WERI-Rb-1 (cell line): ENCODE measurements around the gene CHST15.

ENCODE experiments used
- DNase-seq: peaks from one replicate; pipeline ENCODE4 v3.0.0-alpha.2; 2020
- H3K27ac ChIP-seq: fragments of 250-450 bp; sonication (Bioruptor Pico); 2 replicates; pipeline ENCODE4 v1.5.1; 2020; ENCODE audit warnings: mild to moderate bottlenecking, moderate library complexity
- H3K27me3 ChIP-seq: fragments of 250-450 bp; sonication (Bioruptor Pico); 2 replicates; pipeline ENCODE4 v1.5.1; 2021; ENCODE audit warnings: mild to moderate bottlenecking, low read depth, moderate library complexity; ENCODE audit not compliant: insufficient read depth, severe bottlenecking
- H3K36me3 ChIP-seq: fragments of 250-450 bp; sonication (Bioruptor Pico); 2 replicates; pipeline ENCODE4 v1.5.1; 2020; ENCODE audit warnings: mild to moderate bottlenecking, moderate library complexity
- H3K4me3 ChIP-seq: 2 replicates; pipeline ENCODE4 v1.5.1; 2011; ENCODE audit warnings: low read depth, mild to moderate bottlenecking, control low read depth, low read length
- H3K9me3 ChIP-seq: fragments of 250-450 bp; sonication (Bioruptor Pico); 2 replicates; pipeline ENCODE4 v1.5.1; 2021; ENCODE audit warnings: mild to moderate bottlenecking, moderate library complexity; ENCODE audit not compliant: severe bottlenecking
- TF ChIP-seq, protein P1 (sequence below): IDR thresholded peaks from 2 replicates; pipeline ENCODE4 v1.5.1; 2011; ENCODE audit warnings: low read depth, mild to moderate bottlenecking, control low read depth, inconsistent platforms, low read length

Gene CHST15

GRCh38 chr10:124072541-124072940 is 20.9 kb downstream of the CHST15 start:
- TF ChIP-seq, protein P1, sequence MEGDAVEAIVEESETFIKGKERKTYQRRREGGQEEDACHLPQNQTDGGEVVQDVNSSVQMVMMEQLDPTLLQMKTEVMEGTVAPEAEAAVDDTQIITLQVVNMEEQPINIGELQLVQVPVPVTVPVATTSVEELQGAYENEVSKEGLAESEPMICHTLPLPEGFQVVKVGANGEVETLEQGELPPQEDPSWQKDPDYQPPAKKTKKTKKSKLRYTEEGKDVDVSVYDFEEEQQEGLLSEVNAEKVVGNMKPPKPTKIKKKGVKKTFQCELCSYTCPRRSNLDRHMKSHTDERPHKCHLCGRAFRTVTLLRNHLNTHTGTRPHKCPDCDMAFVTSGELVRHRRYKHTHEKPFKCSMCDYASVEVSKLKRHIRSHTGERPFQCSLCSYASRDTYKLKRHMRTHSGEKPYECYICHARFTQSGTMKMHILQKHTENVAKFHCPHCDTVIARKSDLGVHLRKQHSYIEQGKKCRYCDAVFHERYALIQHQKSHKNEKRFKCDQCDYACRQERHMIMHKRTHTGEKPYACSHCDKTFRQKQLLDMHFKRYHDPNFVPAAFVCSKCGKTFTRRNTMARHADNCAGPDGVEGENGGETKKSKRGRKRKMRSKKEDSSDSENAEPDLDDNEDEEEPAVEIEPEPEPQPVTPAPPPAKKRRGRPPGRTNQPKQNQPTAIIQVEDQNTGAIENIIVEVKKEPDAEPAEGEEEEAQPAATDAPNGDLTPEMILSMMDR: no peak
- DNase-seq: no peak
- Histone ChIP-seq H3K27ac (no peak overlapping the region), H3K9me3 (no peaks in the 10 kb centered on the region), H3K4me3 (no peak overlapping the region), H3K27me3 (no peaks in the 10 kb centered on the region), H3K36me3 (no peaks in the 10 kb centered on the region)

GRCh38 chr10:124072106-124072505 is 21.3 kb downstream of the CHST15 start:
- no peak overlapping the region for H3K4me3 ChIP-seq
- no peaks in the 10 kb centered on the region for H3K27me3 ChIP-seq
- H3K9me3 ChIP-seq: no peaks in the 10 kb centered on the region
- no peak overlapping the region for H3K27ac ChIP-seq
- no peak for DNase-seq
- H3K36me3 ChIP-seq: no peaks in the 10 kb centered on the region
- TF ChIP-seq, protein P1: no peak

DNA sequence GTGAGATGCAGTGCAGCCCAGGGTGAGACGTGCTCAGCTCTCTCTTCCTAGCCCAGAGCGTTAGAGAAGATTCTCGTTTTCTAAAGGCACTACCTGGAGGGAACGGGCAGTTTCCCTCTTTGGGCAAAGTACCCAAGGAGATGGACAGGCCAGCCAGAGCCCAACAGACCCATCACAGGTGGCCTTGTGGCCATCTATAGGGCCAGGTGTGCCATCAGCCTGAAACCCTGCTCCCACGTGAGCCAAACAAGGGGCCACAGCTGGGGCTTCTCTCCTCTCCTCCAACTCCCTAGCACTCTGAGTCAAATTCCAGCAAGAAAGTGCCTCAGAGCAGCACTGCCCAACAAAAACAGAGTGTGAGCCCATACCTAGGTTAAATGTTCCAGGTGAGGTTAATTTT is 22.3 kb downstream of the CHST15 start:
- no peak overlapping the region for H3K4me3 ChIP-seq
- no peaks in the 10 kb centered on the region for H3K27me3 ChIP-seq
- DNase-seq: no peak
- no peaks in the 10 kb centered on the region for H3K9me3 ChIP-seq
- no peaks in the 10 kb centered on the region for H3K36me3 ChIP-seq
- H3K27ac ChIP-seq: no peak overlapping the region
- TF ChIP-seq, protein P1: no peak

GRCh38 chr10:124070666-124071065 is 22.7 kb downstream of the CHST15 start:
- Histone ChIP-seq H3K9me3 (no peaks in the 10 kb centered on the region), H3K4me3 (no peak overlapping the region), H3K27ac (no peak overlapping the region), H3K36me3 (no peaks in the 10 kb centered on the region), H3K27me3 (no peaks in the 10 kb centered on the region)
- DNase-seq: no peak
- TF ChIP-seq, protein P1: no peak

DNA sequence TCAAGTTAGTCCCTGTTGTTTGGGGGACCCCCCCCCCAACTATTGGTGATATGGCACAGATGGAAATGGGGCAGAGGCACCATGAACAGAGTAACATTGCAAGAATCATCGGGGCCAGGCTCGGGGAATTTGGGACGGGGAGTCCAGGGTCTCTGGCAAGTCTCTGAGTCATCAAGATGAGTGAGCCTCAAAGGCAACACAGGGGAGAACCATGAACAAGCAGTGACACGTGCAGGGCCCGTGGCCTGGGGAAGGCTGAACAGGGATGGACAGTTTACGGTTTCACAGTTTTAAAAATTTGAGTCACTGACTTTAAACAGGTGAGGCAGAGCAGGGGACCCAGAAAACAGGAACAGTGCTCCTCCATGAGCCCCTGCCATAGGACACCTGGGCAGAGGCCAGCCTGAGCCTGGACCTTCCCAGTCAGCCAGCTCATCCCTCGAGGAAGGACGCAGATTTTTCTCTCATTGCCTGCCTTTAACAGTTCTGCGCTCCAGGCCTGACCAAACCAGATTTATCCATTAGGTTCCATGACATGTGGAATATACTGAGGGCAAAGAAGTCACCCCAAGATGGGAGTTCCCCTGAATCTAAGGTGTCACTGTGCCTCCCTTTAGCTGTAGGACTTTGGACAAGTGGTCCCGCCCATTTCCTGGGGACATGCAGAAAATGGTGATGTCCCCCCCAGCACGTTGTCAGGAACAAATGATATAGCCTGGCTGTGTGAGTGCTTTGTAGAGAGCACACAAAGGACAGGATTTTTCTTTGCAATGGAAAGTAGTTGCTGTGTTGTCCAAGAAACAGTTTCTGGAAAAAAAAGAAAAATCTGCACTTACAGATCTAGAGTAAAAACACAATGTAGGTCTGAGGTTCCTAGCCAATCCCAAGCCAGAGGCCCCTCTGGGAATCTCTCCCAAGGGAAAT is 23.8 kb downstream of the CHST15 start:
- Histone ChIP-seq H3K27me3 (no peaks in the 10 kb centered on the region), H3K36me3 (no peaks in the 10 kb centered on the region), H3K27ac (no peak overlapping the region), H3K4me3 (no peak overlapping the region), H3K9me3 (no peaks in the 10 kb centered on the region)
- TF ChIP-seq, protein P1: no peak
- no peak for DNase-seq
